ENCODE measurements around the gene DOCK8. TPM values are rescaled to one million over a fixed set of nuclear protein-coding genes. Genes with fewer than 3 reads are reported as not detected.

DOCK8 gene
- total RNA-seq, 1 donor from 2014 or later = 8.9 TPM

- TF ChIP-seq CTCF (IDR thresholded peaks at IDR 0.05) = no peak
- no peak overlapping the region for H3K4me3 ChIP-seq
- no peaks in the 10 kb centered on the region for H3K36me3 ChIP-seq
- no peaks in the 10 kb centered on the region for H3K4me1 ChIP-seq
- H3K27me3 ChIP-seq = no peaks in the 10 kb centered on the region
- DNase-seq (ENCODE audit: low spot score in 2 of 2) = no peak
- no peaks in the 10 kb centered on the region for H3K9me3 ChIP-seq
- no peak overlapping the region for H3K27ac ChIP-seq
- intact Hi-C loops (cut with DNase I) = loop anchor here (1.0 kb wide), 1 partner anchor 18 kb away; no protein-coding TSS in a partner anchor
Observed at GRCh38 chr9:259405-260404, 45.0 kb downstream of the DOCK8 start.

GRCh38 chr9:264231-264630 lies 49.6 kb downstream of the DOCK8 start:
- TF ChIP-seq CTCF (IDR thresholded peaks at IDR 0.05) = no peak
- no peaks in the 10 kb centered on the region for H3K27me3 ChIP-seq
- H3K27ac ChIP-seq = no peak overlapping the region
- H3K9me3 ChIP-seq = no peaks in the 10 kb centered on the region
- H3K4me1 ChIP-seq = no peaks in the 10 kb centered on the region
- H3K36me3 ChIP-seq = no peaks in the 10 kb centered on the region
- intact Hi-C loops (cut with DNase I) = no loop called here
- no peak for DNase-seq (ENCODE audit: low spot score in 2 of 2)
- no peak overlapping the region for H3K4me3 ChIP-seq

- no peak for DNase-seq (ENCODE audit: low spot score in 2 of 2)
- Histone ChIP-seq H3K27ac (no peak overlapping the region), H3K4me3 (no peak overlapping the region), H3K9me3 (no peaks in the 10 kb centered on the region), H3K4me1 (no peaks in the 10 kb centered on the region), H3K36me3 (no peaks in the 10 kb centered on the region), H3K27me3 (no peaks in the 10 kb centered on the region)
- no peak for TF ChIP-seq CTCF (IDR thresholded peaks at IDR 0.05)
- intact Hi-C loops (cut with DNase I) = no loop called here
Observed at GRCh38 chr9:265209-265870, 50.7 kb downstream of the DOCK8 start.

- Histone ChIP-seq H3K4me1 (no peaks in the 10 kb centered on the region), H3K9me3 (no peaks in the 10 kb centered on the region), H3K27me3 (no peaks in the 10 kb centered on the region), H3K4me3 (no peak overlapping the region), H3K27ac (no peak overlapping the region), H3K36me3 (no peaks in the 10 kb centered on the region)
- no peak for TF ChIP-seq CTCF (IDR thresholded peaks at IDR 0.05)
- no peak for DNase-seq (ENCODE audit: low spot score in 2 of 2)
- intact Hi-C loops (cut with DNase I) = no loop called here
Observed at GRCh38 chr9:266228-266627, 51.6 kb downstream of the DOCK8 start.

GRCh38 chr9:268616-269015 lies 54.0 kb downstream of the DOCK8 start:
- intact Hi-C loops (cut with DNase I) = no loop called here
- DNase-seq (ENCODE audit: low spot score in 2 of 2) = no peak
- no peaks in the 10 kb centered on the region for H3K36me3 ChIP-seq
- H3K4me3 ChIP-seq = no peak overlapping the region
- H3K27me3 ChIP-seq = no peaks in the 10 kb centered on the region
- no peaks in the 10 kb centered on the region for H3K4me1 ChIP-seq
- H3K9me3 ChIP-seq = no peaks in the 10 kb centered on the region
- no peak overlapping the region for H3K27ac ChIP-seq
- no peak for TF ChIP-seq CTCF (IDR thresholded peaks at IDR 0.05)

Data from ascending aorta (tissue), 2 donors.